ENCODE data around the gene ARL8B. TPM values are rescaled to one million over a fixed set of nuclear protein-coding genes. Genes with fewer than 3 reads are reported as not detected.
A peak's percentile ranks its signal among the peaks of the same experiment; 100 is the strongest.

Gene ARL8B
- total and polyA plus RNA-seq, 2 experiments from 2014 or later: 47.2 to 72.9 TPM

DNA sequence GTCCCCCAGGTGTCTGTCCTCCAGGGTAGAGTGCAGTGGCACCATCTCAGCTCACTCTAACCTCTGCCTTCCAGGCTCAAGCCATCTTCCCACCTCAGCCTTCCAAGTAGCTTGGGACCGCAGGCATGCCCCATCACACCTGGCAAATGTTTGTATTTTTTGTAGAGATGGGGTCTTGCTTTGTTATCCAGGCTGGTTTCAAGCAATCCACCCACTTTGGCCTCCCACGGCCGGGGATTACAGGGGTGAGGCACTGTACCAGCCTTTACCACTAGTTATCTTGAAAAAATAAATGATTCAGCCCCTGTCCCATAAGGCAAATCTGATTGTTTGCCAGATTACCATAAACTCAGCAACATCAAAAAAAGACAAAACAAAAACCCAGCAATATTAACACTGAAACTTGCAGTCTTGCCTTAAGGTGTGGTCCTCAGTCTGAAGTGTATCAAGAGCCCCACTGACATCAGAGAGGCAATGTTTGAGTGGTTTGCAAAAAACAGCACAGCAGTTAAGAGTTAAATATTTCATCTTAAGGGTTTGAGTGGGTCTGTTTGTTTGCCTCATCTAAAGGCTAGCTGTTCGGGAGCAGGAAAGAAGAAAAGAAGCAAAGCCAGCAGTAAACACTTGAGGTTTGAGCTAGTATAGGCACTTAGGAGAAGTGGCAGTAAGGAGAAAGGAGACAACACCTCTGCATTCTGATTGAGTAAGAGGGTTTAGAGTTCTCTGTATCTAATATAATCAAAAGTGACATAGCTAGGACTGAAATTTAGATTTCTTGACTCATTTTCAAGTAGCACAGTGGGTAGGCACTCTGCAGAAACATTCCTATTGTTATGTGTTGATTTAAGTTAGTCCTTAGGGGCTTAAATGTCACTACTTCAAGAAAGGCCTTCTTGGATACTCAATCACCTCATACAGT is 39.1 kb downstream of the ARL8B start:
- Histone ChIP-seq H3K36me3 (ENCODE audit: low read depth) (no peaks in the 10 kb centered on the region), H3K27me3 (replicated peaks; ENCODE audit: insufficient read depth) (no peaks in the 10 kb centered on the region), H3K9ac (no peak overlapping the region), H3K9me2 (ENCODE audit: insufficient read depth) (no peaks in the 10 kb centered on the region), H3K27ac (peak overlapping the region; percentile 22; the same call in 1 of the 2 replicates), H3K4me3 (no peak overlapping the region), H3K4me1 (ENCODE audit: insufficient read depth) (peaks cover 30% of the 10 kb centered on the region), H4K20me1 (ENCODE audit: insufficient read depth) (peaks cover 21% of the 10 kb centered on the region), H2AFZ (no peak overlapping the region), H3F3A (ENCODE audit: insufficient read depth) (peaks cover 26% of the 10 kb centered on the region), H3K9me3 (ENCODE audit: low read depth) (no peaks in the 10 kb centered on the region), H3K4me2 (ENCODE audit: unreplicated experiment) (peak overlapping the region; percentile 33), H3K79me2 (ENCODE audit: insufficient read depth) (peaks cover 100% of the 10 kb centered on the region)
- 65 to 72% methylated on average over 4 of the region's 4 CpGs for WGBS, 2 experiments (ENCODE audit: low coverage in 1 of 2, low lambda C conversion rate in 2 of 2, missing lambda C conversion rate in 2 of 2)
- TF ChIP-seq EZH2phosphoT487 (IDR thresholded peaks at IDR 0.05; ENCODE audit: insufficient read depth, low read depth) (no peak), EZH2 (IDR thresholded peaks at IDR 0.05; ENCODE audit: insufficient read depth, poor library complexity, severe bottlenecking) (no peak)
- DNase-seq: peak; percentile 28
- in situ Hi-C loops (cut with MboI): no loop called here

GRCh38 chr3:5162102-5162501 is 40.0 kb downstream of the ARL8B start:
- 31 to 38% methylated on average over 1 of the region's 1 CpG for WGBS, 2 experiments (ENCODE audit: low coverage in 1 of 2, low lambda C conversion rate in 2 of 2, missing lambda C conversion rate in 2 of 2)
- no peak overlapping the region for H3K9ac ChIP-seq
- no peaks in the 10 kb centered on the region for H3K36me3 ChIP-seq (ENCODE audit: low read depth)
- H3F3A ChIP-seq (ENCODE audit: insufficient read depth): peaks cover 26% of the 10 kb centered on the region
- H3K9me2 ChIP-seq (ENCODE audit: insufficient read depth): no peaks in the 10 kb centered on the region
- peaks cover 30% of the 10 kb centered on the region for H3K4me1 ChIP-seq (ENCODE audit: insufficient read depth)
- no peak overlapping the region for H3K4me3 ChIP-seq
- H3K27ac ChIP-seq: peak overlapping the region; percentile 22; the same call in 1 of the 2 replicates
- H2AFZ ChIP-seq: no peak overlapping the region
- H3K79me2 ChIP-seq (ENCODE audit: insufficient read depth): peaks cover 100% of the 10 kb centered on the region
- TF ChIP-seq EZH2phosphoT487 (IDR thresholded peaks at IDR 0.05; ENCODE audit: insufficient read depth, low read depth): no peak
- no peak for TF ChIP-seq EZH2 (IDR thresholded peaks at IDR 0.05; ENCODE audit: insufficient read depth, poor library complexity, severe bottlenecking)
- peak; percentile 70 for DNase-seq
- no peaks in the 10 kb centered on the region for H3K9me3 ChIP-seq (ENCODE audit: low read depth)
- peaks cover 25% of the 10 kb centered on the region for H4K20me1 ChIP-seq (ENCODE audit: insufficient read depth)
- peak overlapping the region; percentile 33 for H3K4me2 ChIP-seq (ENCODE audit: unreplicated experiment)
- in situ Hi-C loops (cut with MboI): no loop called here
- H3K27me3 ChIP-seq (replicated peaks; ENCODE audit: insufficient read depth): no peaks in the 10 kb centered on the region

DNA sequence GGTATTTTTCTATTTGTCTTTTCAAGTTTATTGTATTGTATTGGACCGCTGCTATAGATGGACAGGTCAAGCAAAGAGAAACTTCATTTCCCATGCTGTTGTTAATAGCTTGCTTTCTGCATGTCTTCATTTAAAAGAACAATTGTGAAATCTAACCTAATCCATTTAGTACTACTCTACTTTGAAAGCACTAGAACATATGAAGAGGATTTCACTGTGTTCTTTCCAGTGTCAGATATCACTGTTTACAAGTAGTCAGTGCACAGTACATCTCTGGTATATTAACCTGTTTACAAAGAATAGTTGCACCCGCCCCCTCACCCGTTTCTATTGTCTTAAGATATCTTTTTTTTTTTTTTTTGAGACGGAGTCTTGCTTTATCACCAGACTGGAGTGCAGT is 43.6 kb downstream of the ARL8B start:
- DNase-seq: no peak
- no peaks in the 10 kb centered on the region for H3K9me2 ChIP-seq (ENCODE audit: insufficient read depth)
- H3K4me3 ChIP-seq: no peak overlapping the region
- peaks cover 27% of the 10 kb centered on the region for H3K4me1 ChIP-seq (ENCODE audit: insufficient read depth)
- H3K27me3 ChIP-seq (replicated peaks; ENCODE audit: insufficient read depth): no peaks in the 10 kb centered on the region
- no peak overlapping the region for H3K9ac ChIP-seq
- H3K9me3 ChIP-seq (ENCODE audit: low read depth): no peaks in the 10 kb centered on the region
- no peak overlapping the region for H2AFZ ChIP-seq
- H3K27ac ChIP-seq: no peak overlapping the region
- H3K79me2 ChIP-seq (ENCODE audit: insufficient read depth): peaks cover 100% of the 10 kb centered on the region
- no peaks in the 10 kb centered on the region for H3K36me3 ChIP-seq (ENCODE audit: low read depth)
- H3F3A ChIP-seq (ENCODE audit: insufficient read depth): peaks cover 26% of the 10 kb centered on the region
- TF ChIP-seq EZH2 (IDR thresholded peaks at IDR 0.05; ENCODE audit: insufficient read depth, poor library complexity, severe bottlenecking): no peak
- WGBS, 2 experiments (ENCODE audit: low coverage in 1 of 2, low lambda C conversion rate in 2 of 2, missing lambda C conversion rate in 2 of 2): 88 to 92% methylated on average over 4 of the region's 4 CpGs
- H3K4me2 ChIP-seq (ENCODE audit: unreplicated experiment): no peak overlapping the region
- in situ Hi-C loops (cut with MboI): no loop called here
- H4K20me1 ChIP-seq (ENCODE audit: insufficient read depth): peaks cover 20% of the 10 kb centered on the region

DNA sequence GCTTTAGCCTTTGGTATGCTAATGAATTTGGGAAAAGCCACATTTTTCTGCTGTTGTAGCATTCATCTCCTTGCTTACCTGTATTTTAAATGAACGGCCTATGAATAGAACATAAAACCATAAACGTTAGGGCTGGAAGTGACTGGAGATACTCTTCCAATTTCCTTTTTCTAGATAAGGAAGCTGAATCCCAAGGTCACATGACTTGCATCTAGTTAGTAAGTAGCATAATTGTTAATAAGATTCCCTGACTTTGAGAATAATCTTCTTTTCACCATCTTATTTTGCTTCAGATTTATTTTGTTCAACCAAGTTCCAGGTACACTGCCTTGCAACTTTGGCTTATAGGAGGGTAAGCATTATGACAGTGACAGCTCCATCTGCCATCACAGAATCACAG is 44.8 kb downstream of the ARL8B start:
- H3K79me2 ChIP-seq (ENCODE audit: insufficient read depth): peaks cover 100% of the 10 kb centered on the region
- H3K36me3 ChIP-seq (ENCODE audit: low read depth): peaks cover 5% of the 10 kb centered on the region; the same call in 1 of the 2 replicates
- H3K27me3 ChIP-seq (replicated peaks; ENCODE audit: insufficient read depth): no peaks in the 10 kb centered on the region
- peaks cover 16% of the 10 kb centered on the region for H3F3A ChIP-seq (ENCODE audit: insufficient read depth)
- no peak for DNase-seq
- H3K27ac ChIP-seq: no peak overlapping the region
- no peak overlapping the region for H2AFZ ChIP-seq
- no peaks in the 10 kb centered on the region for H3K9me3 ChIP-seq (ENCODE audit: low read depth)
- no peak overlapping the region for H3K4me2 ChIP-seq (ENCODE audit: unreplicated experiment)
- no peaks in the 10 kb centered on the region for H3K9me2 ChIP-seq (ENCODE audit: insufficient read depth)
- H3K4me1 ChIP-seq (ENCODE audit: insufficient read depth): peaks cover 16% of the 10 kb centered on the region
- peaks cover 15% of the 10 kb centered on the region for H4K20me1 ChIP-seq (ENCODE audit: insufficient read depth)
- no peak overlapping the region for H3K9ac ChIP-seq
- in situ Hi-C loops (cut with MboI): no loop called here
- 93 to 95% methylated on average over 2 of the region's 2 CpGs for WGBS, 2 experiments (ENCODE audit: low coverage in 1 of 2, low lambda C conversion rate in 2 of 2, missing lambda C conversion rate in 2 of 2)
- TF ChIP-seq EZH2phosphoT487 (IDR thresholded peaks at IDR 0.05; ENCODE audit: insufficient read depth, low read depth) (no peak), EZH2 (IDR thresholded peaks at IDR 0.05; ENCODE audit: insufficient read depth, poor library complexity, severe bottlenecking) (no peak)
- no peak overlapping the region for H3K4me3 ChIP-seq
